Thyroid gland (tissue), 4 donors: Measurements from ENCODE around the gene DENND1A. TPM values are rescaled to one million over a fixed set of nuclear protein-coding genes. Genes with fewer than 3 reads are reported as not detected.
A peak's percentile ranks its signal among the peaks of the same experiment; 100 is the strongest.

Experiments used
- DNase-seq, 2 donors: peaks; one replicate each; pipeline ENCODE4 v3.0.0-alpha.2; 2019
- H3K27ac ChIP-seq, 3 donors: fragments of 200-600 bp; sonication (generic); 1 replicate in 2 of 3; 2 replicates in 1 of 3; pipeline ENCODE4 v1.5.1; 2016 to 2019; ENCODE audit warnings: mild to moderate bottlenecking in 1 of 3, moderate library complexity in 1 of 3
- H3K27me3 ChIP-seq: fragments of 200-600 bp; sonication (generic); one replicate; pipeline ENCODE4 v1.5.1; 2019
- H3K36me3 ChIP-seq, 2 donors: fragments of 200-600 bp; sonication (generic); one replicate each; pipeline ENCODE4 v1.5.1; 2016 to 2019
- H3K4me1 ChIP-seq, 2 donors: fragments of 200-600 bp; sonication (generic); one replicate each; pipeline ENCODE4 v1.5.1; 2017 to 2019
- H3K4me3 ChIP-seq, 3 donors: fragments of 200-600 bp; sonication (generic); replicated peaks in 1 of 3; 1 replicate in 2 of 3; 2 replicates in 1 of 3; pipeline ENCODE4 v1.5.1; 2016; ENCODE audit warnings: mild to moderate bottlenecking in 1 of 3
- H3K9me3 ChIP-seq: fragments of 200-600 bp; sonication (generic); one replicate; pipeline ENCODE4 v1.5.1; 2017
- CTCF ChIP-seq, 6 experiments: fragments of 200-600 bp in 3 of 6; fragments of 450-650 bp in 3 of 6; sonication (generic) in 3 of 6; IDR thresholded peaks; one replicate each; pipeline ENCODE4 v1.5.1; 2016 to 2019; ENCODE audit warnings: antibody characterized with exemption in 6 of 6, mild to moderate bottlenecking in 2 of 6, inconsistent platforms in 1 of 6, moderate library complexity in 1 of 6
- POLR2A ChIP-seq, 2 donors: fragments of 450-650 bp; IDR thresholded peaks; one replicate each; pipeline ENCODE4 v1.6.1; 2017; ENCODE audit warnings: antibody characterized with exemption in 2 of 2, mild to moderate bottlenecking in 2 of 2, moderate library complexity in 1 of 2
- WGBS, 2 donors: methylation state at CpG; one replicate each; pipeline ENCODE4 v1.1.5; 2017; 5-methylcytosine and 5-hydroxymethylcytosine counted together
- intact Hi-C: fragments of 100-400 bp; cut with DNase I; formaldehyde crosslinking; loops from one replicate; pipeline ENCODE4 v1.15.1; 2023
- total RNA-seq, 4 donors: library from RNA; depleted of rRNA; stranded (reverse); fragments of >200 nt; gene quantifications; one replicate each; pipeline ENCODE4 v1.2.3, GENCODE V29; 2016

The DENND1A gene
- total RNA-seq, 4 donors from 2014 or later = 18.8 to 34.4 (median 28.2) TPM

DNA sequence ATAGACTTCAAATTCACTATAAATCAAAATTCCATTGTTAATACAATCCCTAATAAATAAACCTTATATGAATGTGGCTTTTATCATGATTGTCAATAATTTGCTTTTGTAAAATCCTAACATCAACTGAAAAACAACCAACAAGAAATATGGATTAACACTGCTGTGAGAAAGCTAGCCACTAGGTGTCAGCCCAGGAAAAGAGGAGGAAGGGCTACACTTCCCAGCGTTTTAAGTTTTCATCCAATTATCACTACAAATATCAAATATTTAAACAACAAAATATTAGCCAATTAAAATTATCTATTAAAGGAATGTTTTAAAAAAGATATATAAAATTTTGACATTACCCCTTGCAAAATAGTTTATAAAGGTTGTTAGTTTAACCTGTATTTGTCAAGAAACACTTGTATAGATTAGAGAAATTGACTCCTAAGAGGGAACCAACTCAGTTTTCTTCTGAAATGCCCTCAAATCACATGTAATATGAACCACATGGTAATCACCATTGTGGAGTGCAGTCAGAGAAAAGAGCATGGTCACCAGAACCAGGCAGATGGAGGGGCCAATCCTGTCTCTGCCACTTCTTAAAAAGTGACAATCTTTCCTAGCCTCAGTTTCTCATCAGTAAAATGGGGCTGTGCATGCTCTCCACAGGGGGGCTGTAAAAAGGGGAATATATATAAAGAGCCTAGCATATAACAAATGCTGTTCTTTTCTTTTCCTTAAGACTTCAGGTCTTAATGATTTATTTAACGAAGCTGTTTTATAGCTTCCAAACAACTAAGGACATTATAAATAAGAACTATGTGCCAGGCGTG, 385.7 kb downstream of the DENND1A start:
- intact Hi-C loops = loop anchor here (5.0 kb wide), 2 partner anchors 328 to 498 kb away; no protein-coding TSS in a partner anchor
- H3K36me3 ChIP-seq = no peaks in the 10 kb centered on the region
- peaks cover 0 to 12% of the 10 kb centered on the region in 2 donors for H3K4me1 ChIP-seq

DNA sequence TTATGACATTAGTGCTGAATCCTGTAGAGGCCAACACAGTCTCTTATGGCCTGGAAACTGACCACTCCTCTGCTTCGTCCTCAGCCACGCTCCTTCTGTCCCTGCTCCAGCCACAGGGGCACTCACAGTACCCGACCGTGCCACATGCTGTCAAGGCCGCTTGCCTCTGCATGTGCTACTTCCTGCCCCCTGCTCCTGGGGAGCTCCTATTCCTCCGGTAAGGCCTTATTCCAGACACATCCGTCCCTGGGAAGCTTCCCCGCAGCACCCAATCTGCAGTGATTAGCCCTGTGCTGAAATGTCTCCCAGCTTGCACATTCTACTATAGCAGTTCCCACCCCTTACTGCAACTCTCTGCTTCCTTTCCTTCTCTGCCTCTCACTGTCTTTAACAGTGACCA, 386.4 kb downstream of the DENND1A start:
- H3K27ac ChIP-seq = no peak overlapping the region
- no peak overlapping the region for H3K4me3 ChIP-seq
- WGBS, 2 donors = 80 to 84% methylated on average over 8 of the region's 8 CpGs
- no peaks in the 10 kb centered on the region for H3K27me3 ChIP-seq
- intact Hi-C loops = loop anchor here (5.0 kb wide), 2 partner anchors 329 to 499 kb away; no protein-coding TSS in a partner anchor
- H3K4me1 ChIP-seq = peaks cover 0 to 12% of the 10 kb centered on the region in 2 donors
- TF ChIP-seq CTCF (IDR thresholded peaks at IDR 0.05) (no peak), POLR2A (IDR thresholded peaks at IDR 0.05) (no peak)
- H3K36me3 ChIP-seq = no peaks in the 10 kb centered on the region
- no peaks in the 10 kb centered on the region for H3K9me3 ChIP-seq
- no peak for DNase-seq

More for the DNA sequence above, 385.7 kb downstream of the DENND1A start:
- Histone ChIP-seq H3K4me3 (no peak overlapping the region), H3K9me3 (no peaks in the 10 kb centered on the region), H3K27me3 (no peaks in the 10 kb centered on the region), H3K27ac (no peak overlapping the region)
- DNase-seq = peak in 1 of 2 donors; percentile 38
- peak; percentile 59 to 95 (median 86) for TF ChIP-seq CTCF (IDR thresholded peaks at IDR 0.05)
- no peak for TF ChIP-seq POLR2A (IDR thresholded peaks at IDR 0.05)
- WGBS, 2 donors = 64 to 65% methylated on average over 3 of the region's 3 CpGs

GRCh38 chr9:123542435-123543225, 387.3 kb downstream of the DENND1A start:
- no peak overlapping the region for H3K27ac ChIP-seq
- H3K9me3 ChIP-seq = no peaks in the 10 kb centered on the region
- no peak overlapping the region for H3K4me3 ChIP-seq
- TF ChIP-seq POLR2A (IDR thresholded peaks at IDR 0.05) (no peak), CTCF (IDR thresholded peaks at IDR 0.05) (no peak)
- no peaks in the 10 kb centered on the region for H3K27me3 ChIP-seq
- H3K36me3 ChIP-seq = no peaks in the 10 kb centered on the region
- whole genome bisulfite sequencing, 2 donors = 74 to 82% methylated on average over 11 of the region's 11 CpGs
- peak; percentile 30 to 50 for DNase-seq
- intact Hi-C loops = loop anchor here (5.0 kb wide), 2 partner anchors 330 to 500 kb away; no protein-coding TSS in a partner anchor
- peaks cover 0 to 12% of the 10 kb centered on the region in 2 donors for H3K4me1 ChIP-seq

- peak; percentile 16 to 30 for DNase-seq
- WGBS, 2 donors = 57 to 69% methylated on average over 5 of the region's 5 CpGs
- no peaks in the 10 kb centered on the region for H3K27me3 ChIP-seq
- peaks cover 0 to 12% of the 10 kb centered on the region in 2 donors for H3K4me1 ChIP-seq
- no peaks in the 10 kb centered on the region for H3K36me3 ChIP-seq
- H3K4me3 ChIP-seq = no peak overlapping the region
- H3K27ac ChIP-seq = peak overlapping the region in 1 of 3 donors; percentile 3
- intact Hi-C loops = loop anchor here (5.0 kb wide), 2 partner anchors 331 to 501 kb away; no protein-coding TSS in a partner anchor
- no peaks in the 10 kb centered on the region for H3K9me3 ChIP-seq
- TF ChIP-seq POLR2A (IDR thresholded peaks at IDR 0.05) (no peak), CTCF (IDR thresholded peaks at IDR 0.05) (no peak)
Measured at GRCh38 chr9:123541411-123541810, 388.5 kb downstream of the DENND1A start.
